Fibroblast of lung (primary cell): ENCODE measurements around the gene ASTN2.

Experiments used
- EZH2 ChIP-seq: IDR thresholded peaks from 2 replicates; pipeline ENCODE4 v1.5.1; 2012; ENCODE audit warnings: low read length, control low read depth, mild to moderate bottlenecking; ENCODE audit errors: missing control alignments
- TF ChIP-seq, protein P1 (sequence below), 2 donors: IDR thresholded peaks in 1 of 2; conservative IDR thresholded peaks in 1 of 2; 1 replicate in 1 of 2; 2 replicates in 1 of 2; pipeline ENCODE4 v1.5.1; 2011 to 2012; ENCODE audit warnings: low read length in 2 of 2, control low read depth in 1 of 2, inconsistent platforms in 1 of 2, low read depth in 1 of 2, mild to moderate bottlenecking in 1 of 2

DNA sequence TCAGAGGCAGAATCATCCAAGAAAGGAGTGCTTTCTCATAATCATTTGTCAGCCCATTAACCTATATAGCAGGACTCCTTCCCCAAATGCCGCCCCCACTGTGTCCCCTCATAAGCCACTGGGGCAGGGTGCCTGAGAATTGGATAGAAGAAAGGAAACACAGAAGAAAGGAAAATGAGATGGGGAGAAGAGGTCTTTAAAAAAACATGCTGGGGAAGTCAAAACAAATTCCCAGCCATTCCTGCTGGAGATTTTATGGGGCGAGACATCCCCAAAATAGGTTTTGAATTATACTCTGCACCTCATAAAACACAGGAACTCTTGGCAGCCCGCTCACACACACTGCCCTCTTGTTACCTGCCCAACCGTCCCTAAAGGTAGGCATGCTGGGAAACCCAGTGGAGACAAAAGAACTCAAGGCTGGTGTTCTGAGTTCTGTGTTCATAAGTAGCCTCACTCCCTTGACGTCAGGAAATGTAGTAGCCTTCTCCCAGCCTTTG is 19.7 kb downstream of the ASTN2 start:
- TF ChIP-seq, protein P1, sequence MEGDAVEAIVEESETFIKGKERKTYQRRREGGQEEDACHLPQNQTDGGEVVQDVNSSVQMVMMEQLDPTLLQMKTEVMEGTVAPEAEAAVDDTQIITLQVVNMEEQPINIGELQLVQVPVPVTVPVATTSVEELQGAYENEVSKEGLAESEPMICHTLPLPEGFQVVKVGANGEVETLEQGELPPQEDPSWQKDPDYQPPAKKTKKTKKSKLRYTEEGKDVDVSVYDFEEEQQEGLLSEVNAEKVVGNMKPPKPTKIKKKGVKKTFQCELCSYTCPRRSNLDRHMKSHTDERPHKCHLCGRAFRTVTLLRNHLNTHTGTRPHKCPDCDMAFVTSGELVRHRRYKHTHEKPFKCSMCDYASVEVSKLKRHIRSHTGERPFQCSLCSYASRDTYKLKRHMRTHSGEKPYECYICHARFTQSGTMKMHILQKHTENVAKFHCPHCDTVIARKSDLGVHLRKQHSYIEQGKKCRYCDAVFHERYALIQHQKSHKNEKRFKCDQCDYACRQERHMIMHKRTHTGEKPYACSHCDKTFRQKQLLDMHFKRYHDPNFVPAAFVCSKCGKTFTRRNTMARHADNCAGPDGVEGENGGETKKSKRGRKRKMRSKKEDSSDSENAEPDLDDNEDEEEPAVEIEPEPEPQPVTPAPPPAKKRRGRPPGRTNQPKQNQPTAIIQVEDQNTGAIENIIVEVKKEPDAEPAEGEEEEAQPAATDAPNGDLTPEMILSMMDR (conservative IDR thresholded peaks at IDR 0.05 in 1 of 2, IDR thresholded peaks at IDR 0.05 in 1 of 2; ENCODE audit: low read depth in 1 of 2, low read length in 2 of 2): no peak
- TF ChIP-seq EZH2: no peak
